ENCODE data around the gene SASS6.
"Not testable (repeated sequence)": the region's sequence is repeated elsewhere in the genome, so short reads cannot be mapped to it uniquely, and the experiment has no call there.

Gene SASS6

GRCh38 chr1:100047235-100047708, 85.5 kb downstream of the SASS6 start:
- DNase-seq, result not testable (repeated sequence)

GRCh38 chr1:100045206-100045605, 87.5 kb downstream of the SASS6 start:
- DNase-seq, result no peak

DNA sequence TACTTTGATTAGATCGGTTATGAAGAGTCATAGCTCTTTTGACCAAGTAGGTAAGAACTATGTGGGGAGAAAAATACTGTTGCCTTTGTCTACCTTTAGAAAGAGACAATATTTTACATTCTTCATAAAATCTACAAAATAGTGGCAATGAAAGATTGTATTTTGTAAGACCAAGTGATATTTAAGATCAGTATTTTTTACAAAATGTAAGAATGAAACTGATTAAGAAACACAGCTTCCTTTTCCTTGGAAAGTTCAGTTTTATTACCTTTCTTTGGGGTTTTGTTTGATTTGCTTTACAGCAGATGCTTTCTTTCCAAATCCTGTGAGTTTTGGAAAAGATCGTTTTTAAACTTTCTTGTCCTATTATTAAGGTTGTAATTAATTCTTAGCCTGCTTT, 93.1 kb downstream of the SASS6 start:
- DNase-seq, result no peak

- no peak for DNase-seq
These were observed 94.0 kb downstream of the SASS6 start for GRCh38 chr1:100038660-100039287.

GRCh38 chr1:100037927-100038659, 94.6 kb downstream of the SASS6 start:
- peak; percentile 96 for DNase-seq

DNA sequence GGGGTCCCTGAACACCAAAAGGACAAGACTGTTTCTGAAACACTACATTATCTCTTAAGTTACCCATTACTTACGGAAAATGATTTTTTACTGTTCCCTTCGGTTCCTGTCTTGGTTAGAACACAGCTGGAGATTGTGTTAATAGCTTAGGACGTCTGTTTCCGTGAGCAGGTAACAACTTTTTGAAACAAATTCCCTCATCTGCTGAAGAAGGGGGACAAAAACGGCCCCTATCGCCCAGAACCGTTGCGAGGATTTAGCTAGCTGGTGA, 95.1 kb downstream of the SASS6 start:
- peak; percentile 82 for DNase-seq

DNA sequence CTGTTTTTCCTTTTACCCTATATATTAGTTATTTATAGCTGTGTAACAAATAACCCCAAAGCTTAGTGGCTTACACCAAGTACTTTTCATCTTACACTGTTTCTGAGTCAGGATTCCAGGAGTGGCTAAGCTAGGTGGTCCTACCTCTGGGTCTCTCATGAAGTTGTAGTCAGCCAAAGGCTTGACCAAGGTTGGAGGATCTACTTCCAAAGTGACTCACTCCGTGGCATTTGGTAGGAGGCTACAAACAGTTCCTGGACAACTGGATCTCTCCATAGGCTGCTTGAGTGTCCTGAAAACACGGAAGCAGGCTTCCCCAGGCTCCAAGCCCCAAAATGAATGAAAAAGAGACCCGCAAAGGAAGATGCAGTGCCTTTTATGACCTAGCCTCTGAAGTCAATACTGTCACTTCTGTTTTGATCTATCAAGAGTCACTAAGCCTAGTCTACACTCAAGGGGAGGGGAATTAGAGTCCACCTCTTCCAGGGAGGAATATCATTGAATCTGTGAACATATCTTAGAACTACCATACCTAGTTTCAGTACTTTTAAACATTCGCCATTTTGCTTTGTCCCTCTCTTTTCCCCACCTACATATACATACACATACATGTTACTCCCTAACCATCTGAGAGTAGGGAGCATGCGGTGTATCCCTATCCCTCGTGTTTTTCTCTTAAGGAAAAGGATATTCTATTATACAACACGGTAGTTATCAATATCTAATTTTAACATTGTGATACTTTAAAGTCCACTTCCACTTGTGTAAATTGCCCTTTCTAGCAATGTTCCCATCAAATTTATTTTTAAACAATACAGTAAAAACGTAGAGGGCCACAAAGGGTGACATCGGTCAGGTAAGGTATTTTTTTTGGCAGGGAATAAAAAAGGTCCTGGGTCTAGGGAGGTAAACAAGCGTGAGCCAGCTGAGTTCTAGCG, 95.7 kb downstream of the SASS6 start:
- peak; percentile 27 for DNase-seq

DNA sequence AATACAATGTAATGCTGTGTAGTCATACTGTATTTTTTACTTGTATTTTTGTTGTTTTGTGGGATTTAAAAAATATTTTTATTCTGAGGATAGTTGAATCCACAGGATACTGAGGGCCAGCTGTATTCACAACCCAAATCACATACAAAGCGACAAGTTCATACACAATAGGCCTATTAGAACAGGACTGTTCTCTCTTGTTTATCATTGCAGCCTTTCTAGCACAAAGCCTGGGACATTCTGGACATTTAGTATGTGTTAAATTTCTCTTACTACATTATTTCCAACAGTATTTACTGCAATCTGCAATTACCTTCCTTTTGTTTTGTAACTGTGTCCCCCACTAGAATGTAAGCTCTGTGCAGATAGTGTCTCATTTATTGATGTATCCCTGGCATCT, 97.5 kb downstream of the SASS6 start:
- DNase-seq, result no peak

- DNase-seq, result no peak
These were observed 98.3 kb downstream of the SASS6 start for GRCh38 chr1:100034470-100034869.
